SU-DHL-6 (cell line): ENCODE measurements around the gene DUXA.
"Not testable (repeated sequence)": the region's sequence is repeated elsewhere in the genome, so short reads cannot be mapped to it uniquely, and the experiment has no call there.

ENCODE experiments used
- H2AFZ ChIP-seq: fragments of 200-600 bp; sonication (generic); 2 replicates; pipeline ENCODE4 v1.6.1; 2014; ENCODE audit warnings: low read depth, mild to moderate bottlenecking, moderate library complexity, mixed read lengths, antibody characterized with exemption, low read length; ENCODE audit not compliant: severe bottlenecking
- H3F3A ChIP-seq: fragments of 200-600 bp; shearing (Covaris generic); 2 replicates; pipeline ENCODE4 v1.6.0; 2016; ENCODE audit warnings: antibody characterized with exemption, mild to moderate bottlenecking; ENCODE audit not compliant: insufficient read depth
- H3K27ac ChIP-seq: fragments of 200-600 bp; sonication (generic); 2 replicates; pipeline ENCODE4 v1.5.1; 2016; ENCODE audit warnings: low read depth, mild to moderate bottlenecking, low read length, moderate library complexity, mixed read lengths
- H3K27me3 ChIP-seq: fragments of 200-600 bp; sonication (generic), shearing (Covaris generic); 2 replicates; pipeline ENCODE4 v1.6.0; 2014; ENCODE audit warnings: mild to moderate bottlenecking, low read length
- H3K36me3 ChIP-seq: fragments of 200-600 bp; sonication (generic); 2 replicates; pipeline ENCODE4 v1.6.1; 2014; ENCODE audit warnings: mild to moderate bottlenecking, low read length, mixed read lengths
- H3K4me2 ChIP-seq: fragments of 300-600, 200-600 bp; shearing (Covaris generic), sonication (generic); 2 replicates; pipeline ENCODE4 v1.6.0; 2014; ENCODE audit warnings: low read length, low read depth, mild to moderate bottlenecking; ENCODE audit not compliant: poor library complexity, severe bottlenecking
- H3K4me3 ChIP-seq: fragments of 200-600 bp; sonication (generic); 2 replicates; pipeline ENCODE4 v1.5.1; 2014; ENCODE audit warnings: antibody characterized with exemption, low read length, mild to moderate bottlenecking, mixed read lengths; ENCODE audit not compliant: insufficient read depth, poor library complexity, severe bottlenecking
- H3K79me2 ChIP-seq: fragments of 200-600 bp; sonication (generic); 2 replicates; pipeline ENCODE4 v1.6.1; 2014; ENCODE audit warnings: mild to moderate bottlenecking, low read length, moderate library complexity; ENCODE audit not compliant: insufficient read depth
- H3K9ac ChIP-seq: fragments of 200-600 bp; sonication (generic); 2 replicates; pipeline ENCODE4 v1.7.0; 2014; ENCODE audit warnings: mild to moderate bottlenecking, low read length
- H3K9me2 ChIP-seq: fragments of 200-600 bp; sonication (generic); replicated peaks from 2 replicates; pipeline ENCODE4 v1.6.1; 2014; ENCODE audit warnings: low read length; ENCODE audit not compliant: insufficient read depth
- H3K9me3 ChIP-seq: fragments of 200-600 bp; sonication (generic); 2 replicates; pipeline ENCODE4 v1.6.1; 2014; ENCODE audit warnings: low read length, mixed read lengths; ENCODE audit not compliant: insufficient read depth
- H4K20me1 ChIP-seq: fragments of 200-600 bp; sonication (generic); 2 replicates; pipeline ENCODE4 v1.6.1; 2014; ENCODE audit warnings: low read depth, mild to moderate bottlenecking, antibody characterized with exemption, low read length, moderate library complexity, mixed read lengths
- CTCF ChIP-seq: fragments of 200-600 bp; sonication (generic); IDR thresholded peaks from one replicate; pipeline ENCODE4 v1.5.1; 2017; ENCODE audit warnings: antibody characterized with exemption, mild to moderate bottlenecking, low read length, moderate library complexity; ENCODE audit not compliant: insufficient read depth, poor library complexity, severe bottlenecking
- EZH2phosphoT487 ChIP-seq: fragments of 200-600 bp; sonication (generic), shearing (Covaris generic); conservative IDR thresholded peaks from 2 replicates; pipeline ENCODE4 v1.6.1; 2018; ENCODE audit warnings: mild to moderate bottlenecking, antibody characterized with exemption, low read length, moderate library complexity, mixed read lengths

The DUXA gene

GRCh38 chr19:57202160-57202559 lies 34.9 kb upstream of the DUXA start:
- Histone ChIP-seq H2AFZ (no peak overlapping the region), H3K79me2 (no peaks in the 10 kb centered on the region), H3K4me2 (no peak overlapping the region), H3K27me3 (no peaks in the 10 kb centered on the region), H3K9ac (no peak overlapping the region), H3K27ac (no peak overlapping the region), H3K9me2 (no peaks in the 10 kb centered on the region), H3K36me3 (no peaks in the 10 kb centered on the region), H3F3A (no peaks in the 10 kb centered on the region), H4K20me1 (no peaks in the 10 kb centered on the region), H3K9me3 (no peaks in the 10 kb centered on the region), H3K4me3 (no peak overlapping the region)
- no peak for TF ChIP-seq CTCF
- TF ChIP-seq EZH2phosphoT487 = no peak

GRCh38 chr19:57197874-57198273 lies 30.6 kb upstream of the DUXA start:
- H3F3A ChIP-seq, H3K4me3 ChIP-seq, H4K20me1 ChIP-seq, H3K79me2 ChIP-seq, H3K9me3 ChIP-seq, H2AFZ ChIP-seq, H3K36me3 ChIP-seq, H3K4me2 ChIP-seq, H3K9me2 ChIP-seq, H3K27me3 ChIP-seq, H3K9ac ChIP-seq, H3K27ac ChIP-seq: not testable (repeated sequence)

GRCh38 chr19:57192993-57193392 lies 25.7 kb upstream of the DUXA start:
- H2AFZ ChIP-seq = no peak overlapping the region
- H3K9me2 ChIP-seq = no peaks in the 10 kb centered on the region
- no peaks in the 10 kb centered on the region for H3K36me3 ChIP-seq
- H3K4me3 ChIP-seq = no peak overlapping the region
- H3K9ac ChIP-seq = no peak overlapping the region
- no peak overlapping the region for H3K27ac ChIP-seq
- peaks cover 11% of the 10 kb centered on the region; the same call in 1 of the 2 replicates for H3K9me3 ChIP-seq
- no peak overlapping the region for H3K4me2 ChIP-seq
- no peak for TF ChIP-seq CTCF
- TF ChIP-seq EZH2phosphoT487 = no peak
- peaks cover 6% of the 10 kb centered on the region; the same call in 1 of the 2 replicates for H3K79me2 ChIP-seq
- no peaks in the 10 kb centered on the region for H4K20me1 ChIP-seq
- no peaks in the 10 kb centered on the region for H3K27me3 ChIP-seq
- H3F3A ChIP-seq = no peaks in the 10 kb centered on the region

GRCh38 chr19:57192077-57192420 lies 24.8 kb upstream of the DUXA start:
- peak overlapping the region; percentile 38 for H3K4me3 ChIP-seq
- peaks cover 14% of the 10 kb centered on the region; the same call in 1 of the 2 replicates for H3K9me3 ChIP-seq
- TF ChIP-seq CTCF (no peak), EZH2phosphoT487 (no peak)
- no peak overlapping the region for H3K27ac ChIP-seq
- peaks cover 6% of the 10 kb centered on the region; the same call in 1 of the 2 replicates for H3K79me2 ChIP-seq
- peak overlapping the region; percentile 54 for H3K9ac ChIP-seq
- no peaks in the 10 kb centered on the region for H3K36me3 ChIP-seq
- no peaks in the 10 kb centered on the region for H3K9me2 ChIP-seq
- no peak overlapping the region for H2AFZ ChIP-seq
- H3K27me3 ChIP-seq = no peaks in the 10 kb centered on the region
- H3F3A ChIP-seq = no peaks in the 10 kb centered on the region
- no peaks in the 10 kb centered on the region for H4K20me1 ChIP-seq
- peak overlapping the region; percentile 43 for H3K4me2 ChIP-seq
